Muscle of arm (tissue), 14 donors: ENCODE results near the gene GSN. TPM values are rescaled to one million over a fixed set of nuclear protein-coding genes. Genes with fewer than 3 reads are reported as not detected.

Experiments used
- DNase-seq: peaks from one replicate; pipeline ENCODE4 v3.0.0-alpha.2; 2013
- long read RNA-seq, 11 donors: transcript quantifications; one replicate each; lab custom pipeline, GENCODE V29; 2026
- polyA plus RNA-seq, 12 donors: library from polyadenylated mRNA; unstranded; fragments of 120-200 nt; gene quantifications; one replicate each; pipeline ENCODE4 v1.2.1, GENCODE V29; 2013; ENCODE audit not compliant: insufficient read length in 12 of 12

GSN gene
- polyA plus RNA-seq = 100 to 1,000 TPM; 210 to 597 (median 263) TPM
- long read RNA-seq, donor 1, transcript GSN-211 (3 exons, 680 nt) = minor isoform, 7 of 51 reads
- long read RNA-seq, donor 1, transcript GSN-204 (17 exons, 2,657 nt) = major isoform, 14 of 51 reads
- long read RNA-seq, donor 1, partial matches to known transcripts = 13 of 51 reads
- long read RNA-seq, donor 1, other reads (novel, unspliced or antisense) = 15 of 51 reads
- long read RNA-seq, donor 2, transcript GSN-206 (17 exons, 2,311 nt) = minor isoform, 10 of 134 reads
- long read RNA-seq, donor 2, transcript GSN-204 (17 exons, 2,657 nt) = major isoform, 70 of 134 reads
- long read RNA-seq, donor 2, partial matches to known transcripts = 34 of 134 reads
- long read RNA-seq, donor 2, other reads (novel, unspliced or antisense) = 10 of 134 reads
- long read RNA-seq, donor 3, transcript GSN-206 (17 exons, 2,311 nt) = minor isoform, 5 of 79 reads
- long read RNA-seq, donor 3, transcript GSN-204 (17 exons, 2,657 nt) = major isoform, 25 of 79 reads
- long read RNA-seq, donor 3, partial matches to known transcripts = 24 of 79 reads
- long read RNA-seq, donor 3, other reads (novel, unspliced or antisense) = 22 of 79 reads
- long read RNA-seq, donor 4, transcript GSN-204 (17 exons, 2,657 nt) = major isoform, 25 of 132 reads
- long read RNA-seq, donor 4, partial matches to known transcripts = 101 of 132 reads
- long read RNA-seq, donor 4, other reads (novel, unspliced or antisense) = 0 of 132 reads
- long read RNA-seq, donor 5 = 0 reads
- long read RNA-seq, donor 6, transcript GSN-206 (17 exons, 2,311 nt) = minor isoform, 6 of 88 reads
- long read RNA-seq, donor 6, transcript GSN-204 (17 exons, 2,657 nt) = major isoform, 31 of 88 reads
- long read RNA-seq, donor 6, partial matches to known transcripts = 37 of 88 reads
- long read RNA-seq, donor 6, other reads (novel, unspliced or antisense) = 6 of 88 reads
- long read RNA-seq, donor 7, transcript GSN-204 (17 exons, 2,657 nt) = major isoform, 20 of 112 reads
- long read RNA-seq, donor 7, partial matches to known transcripts = 79 of 112 reads
- long read RNA-seq, donor 7, other reads (novel, unspliced or antisense) = 6 of 112 reads
- long read RNA-seq, donor 8, full-length matches to known transcripts = 59 of 158 reads
- long read RNA-seq, donor 8, partial matches to known transcripts = 92 of 158 reads
- long read RNA-seq, donor 8, other reads (novel, unspliced or antisense) = 7 of 158 reads
- long read RNA-seq, donor 9, transcript GSN-204 (17 exons, 2,657 nt) = major isoform, 28 of 110 reads
- long read RNA-seq, donor 9, partial matches to known transcripts = 62 of 110 reads
- long read RNA-seq, donor 9, other reads (novel, unspliced or antisense) = 10 of 110 reads
- long read RNA-seq, donor 10, transcript GSN-204 (17 exons, 2,657 nt) = major isoform, 46 of 151 reads
- long read RNA-seq, donor 10, transcript GSN-206 (17 exons, 2,311 nt) = minor isoform, 5 of 151 reads
- long read RNA-seq, donor 10, partial matches to known transcripts = 64 of 151 reads
- long read RNA-seq, donor 10, other reads (novel, unspliced or antisense) = 32 of 151 reads
- long read RNA-seq, donor 11, transcript GSN-204 (17 exons, 2,657 nt) = major isoform, 52 of 286 reads
- long read RNA-seq, donor 11, partial matches to known transcripts = 210 of 286 reads
- long read RNA-seq, donor 11, other reads (novel, unspliced or antisense) = 15 of 286 reads

DNA sequence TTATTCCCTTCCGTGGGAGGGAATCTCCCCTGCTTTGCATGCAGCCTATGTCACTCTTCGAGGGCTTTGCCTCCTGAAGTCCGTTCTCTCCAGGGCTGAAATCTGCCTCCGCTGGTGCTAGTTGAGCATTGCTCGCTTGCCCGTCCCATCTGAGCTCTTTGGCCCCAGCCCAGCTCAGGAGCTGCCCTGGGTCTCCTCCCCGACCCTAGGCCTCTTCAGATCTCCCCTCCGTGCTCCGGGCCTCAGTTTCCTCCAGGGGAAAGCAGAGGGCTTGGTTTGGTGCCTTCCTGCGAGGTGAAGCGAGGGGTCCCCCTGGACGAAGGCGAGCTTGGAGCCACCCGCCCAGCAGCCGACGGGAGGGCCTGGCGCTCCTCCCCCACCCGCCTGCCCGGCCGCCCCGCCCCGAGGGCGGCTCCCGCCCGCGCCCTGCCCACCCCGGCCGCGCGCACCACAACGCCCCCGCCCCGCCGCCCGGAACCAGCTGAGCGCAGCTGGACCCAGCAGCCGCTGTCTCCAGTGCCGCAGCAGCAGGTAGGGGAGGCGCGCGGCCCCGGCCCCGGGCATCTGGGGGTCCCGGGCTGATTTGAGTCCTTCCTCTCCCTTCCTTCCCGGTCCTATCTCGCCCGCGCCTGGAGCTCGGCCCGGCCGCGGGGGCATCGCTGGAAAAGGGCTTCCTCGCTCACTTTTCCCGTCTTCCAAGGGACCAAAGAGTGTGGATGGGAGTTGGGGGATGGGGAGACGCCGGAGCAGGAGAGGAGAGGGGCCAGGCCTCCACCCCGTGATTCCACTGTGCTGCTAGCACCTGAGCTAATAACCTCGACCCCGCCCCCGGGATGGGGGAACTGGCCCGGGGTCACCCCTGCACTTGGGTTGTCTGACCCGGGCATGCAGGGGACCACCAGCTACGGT lies at the start of gene GSN:
TSS of gene GSN (plus strand) at position 474 of the 909 bp plus-strand sequence. CDS start 33,810 bp downstream, outside the sequence.
- peak; percentile 70 for DNase-seq

DNA sequence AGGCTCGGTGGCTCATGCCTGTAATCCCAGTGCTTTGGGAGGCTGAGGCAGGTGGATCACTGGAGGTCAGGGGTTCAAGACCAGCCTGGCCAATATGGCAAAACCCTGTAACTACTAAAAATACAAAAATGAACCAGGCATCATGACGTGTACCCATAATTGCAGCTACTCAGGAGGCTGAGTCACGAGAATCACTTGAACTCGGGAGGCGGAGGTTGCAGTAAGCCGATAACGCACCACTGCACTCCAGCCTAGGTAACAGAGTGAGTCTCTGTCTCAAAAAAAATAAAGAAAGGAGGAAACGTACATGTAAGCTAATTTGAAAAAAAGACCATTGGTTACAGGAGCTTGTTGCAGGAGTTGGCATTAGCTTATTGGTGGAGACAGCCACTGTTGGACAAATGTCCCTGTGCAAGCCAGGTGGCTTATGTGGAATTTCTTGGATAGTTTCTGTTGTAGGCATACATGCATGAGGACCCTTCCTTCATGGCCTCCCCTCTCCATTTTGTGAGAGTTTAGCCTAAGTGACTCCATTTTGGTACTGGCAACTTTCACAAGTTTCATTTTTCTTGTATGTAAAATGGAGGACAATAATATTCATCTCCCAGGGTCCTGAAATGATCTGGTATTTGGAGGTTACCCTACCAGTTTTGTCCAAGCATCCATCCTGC lies 49.5 kb upstream of the GSN start:
- no peak for DNase-seq

DNA sequence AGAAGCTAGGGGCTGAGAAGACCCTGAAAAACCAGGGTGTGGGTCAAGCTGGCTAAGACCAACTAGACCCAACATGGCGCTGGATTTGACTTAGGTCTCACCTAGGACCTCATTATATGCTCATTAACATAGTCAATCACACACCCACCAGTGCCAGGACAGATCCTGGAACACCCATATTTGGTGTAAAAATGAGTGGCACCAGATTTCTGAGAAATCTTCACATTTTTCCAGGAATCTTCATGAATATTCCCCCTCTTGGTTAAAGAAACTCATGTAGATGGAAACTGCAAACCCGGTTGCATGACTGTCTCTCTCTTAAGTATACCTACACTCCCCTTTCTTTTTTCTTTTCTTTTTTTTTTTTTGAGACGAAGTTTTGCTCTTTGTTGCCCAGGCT lies 48.4 kb upstream of the GSN start:
- DNase-seq = no peak

DNA sequence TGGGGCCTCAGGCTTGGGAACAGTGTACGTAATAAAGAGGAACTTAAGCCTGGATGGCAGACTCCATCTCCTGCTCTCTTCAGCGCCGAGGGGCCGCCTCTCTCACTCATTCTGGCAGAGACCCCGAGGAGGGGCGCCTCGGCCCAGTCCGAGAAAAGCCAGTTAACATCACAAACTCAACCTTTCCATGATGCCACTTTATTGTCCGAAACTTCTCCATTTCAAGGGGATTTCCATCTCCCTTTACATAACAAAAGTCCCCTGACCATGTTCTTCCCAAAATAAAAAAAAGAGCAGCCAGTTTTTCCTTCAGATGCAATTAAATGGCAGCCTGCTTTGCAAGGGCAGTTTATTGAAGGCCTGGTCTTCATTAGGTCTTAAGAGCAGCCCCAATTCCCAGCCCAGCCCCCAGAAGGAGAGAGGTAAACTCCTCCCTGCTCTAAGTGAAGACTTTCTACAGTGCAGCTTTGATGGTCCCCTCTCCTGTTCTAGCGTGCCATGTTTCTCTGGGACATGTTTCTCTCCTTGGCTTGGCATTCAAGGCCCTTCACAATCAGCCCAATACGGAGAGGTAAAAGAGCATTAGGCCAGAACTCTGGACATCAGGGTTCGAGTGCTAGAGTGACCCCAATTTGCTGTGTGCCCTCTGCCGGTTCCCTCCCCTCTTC lies 46.8 kb upstream of the GSN start:
- DNase-seq = peak; percentile 19

DNA sequence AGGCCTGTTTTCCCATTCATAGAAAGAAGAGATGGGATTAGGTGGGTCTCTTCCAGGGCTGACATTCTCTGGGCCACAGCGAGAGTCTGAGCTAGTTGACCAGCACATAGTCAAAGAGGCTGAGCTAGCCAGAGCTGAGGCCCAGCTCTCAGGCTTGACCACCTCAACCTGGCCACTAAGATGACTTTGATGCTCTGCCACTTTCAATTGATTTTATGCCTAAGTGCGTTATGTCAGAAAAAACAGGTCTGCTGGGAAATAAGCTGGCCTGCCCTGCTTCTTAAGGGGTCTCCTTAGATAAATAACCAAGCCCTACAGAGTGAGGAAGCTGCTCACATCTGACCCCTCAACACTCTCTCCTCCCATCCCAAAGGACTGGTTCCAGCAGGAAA lies 46.3 kb upstream of the GSN start:
- no peak for DNase-seq

DNA sequence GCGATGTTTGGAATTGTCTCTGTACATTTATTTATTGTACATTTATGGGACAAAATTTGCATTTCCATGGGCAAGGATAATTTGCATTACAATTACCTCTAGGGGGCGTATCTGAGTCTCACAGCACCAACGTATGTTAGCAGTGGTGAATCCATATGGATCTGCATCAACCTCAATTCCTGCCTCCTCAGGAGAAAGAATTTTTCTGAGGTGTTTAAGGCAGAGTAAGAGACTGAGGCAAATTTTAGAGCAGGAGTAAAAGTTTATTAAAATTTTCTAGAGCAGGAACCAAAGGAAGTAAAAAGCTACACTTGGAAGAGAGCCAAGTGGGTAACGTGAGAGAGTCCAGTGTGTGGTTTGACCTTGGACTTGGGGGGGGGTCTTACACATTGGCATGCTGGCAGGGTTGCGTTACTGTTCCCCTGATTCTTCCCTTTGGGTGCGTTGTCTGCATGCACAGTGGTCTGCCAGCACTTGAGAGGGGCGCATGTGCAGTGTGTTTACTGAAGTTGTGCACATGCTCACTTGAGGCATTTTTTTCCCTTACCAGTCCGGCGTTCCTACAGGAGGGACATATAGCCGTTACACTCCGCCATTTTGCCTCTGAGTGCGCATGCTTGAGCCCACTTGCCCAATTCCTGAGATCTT lies 45.3 kb upstream of the GSN start:
- no peak for DNase-seq

DNA sequence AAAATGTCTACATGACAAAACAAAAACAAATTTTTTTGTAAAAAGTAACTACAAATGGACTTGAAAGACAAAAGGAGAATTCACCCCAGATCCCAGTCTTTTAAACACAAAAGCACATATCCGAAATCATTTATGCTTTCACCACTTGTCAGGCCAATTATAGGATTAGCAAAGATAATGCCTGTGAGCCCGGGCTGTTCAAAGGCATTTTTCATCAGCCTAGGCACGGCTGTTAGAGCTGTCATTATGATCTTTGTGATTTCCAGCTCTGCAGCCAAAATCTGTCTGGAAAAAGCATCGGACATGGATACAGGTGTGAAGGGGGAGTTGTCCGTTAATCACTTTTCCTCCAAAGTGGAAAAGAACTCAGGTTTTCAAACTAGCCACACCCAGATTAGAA lies 42.7 kb upstream of the GSN start:
- DNase-seq = no peak

DNA sequence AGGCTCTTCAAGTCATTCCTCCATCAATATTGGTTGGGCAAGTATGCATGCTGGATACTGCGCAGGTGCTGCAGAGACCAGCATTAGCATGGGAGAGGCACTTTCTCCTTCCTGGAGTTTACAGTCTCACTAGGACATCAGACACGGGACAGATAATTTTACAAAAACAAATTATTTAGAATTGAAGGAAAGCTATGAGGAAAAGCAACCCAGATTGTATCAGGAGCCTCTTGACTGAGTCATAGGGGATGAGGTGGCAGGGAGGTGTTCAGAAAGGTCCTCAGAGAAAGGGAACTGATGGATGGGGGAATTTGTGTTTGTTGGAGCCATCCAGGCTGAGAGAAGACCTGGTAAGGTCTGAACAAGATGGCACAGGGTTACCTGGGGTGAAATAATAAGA lies 41.8 kb upstream of the GSN start:
- no peak for DNase-seq

GRCh38 chr9:121227862-121228261 lies 40.1 kb upstream of the GSN start:
- DNase-seq = no peak

DNA sequence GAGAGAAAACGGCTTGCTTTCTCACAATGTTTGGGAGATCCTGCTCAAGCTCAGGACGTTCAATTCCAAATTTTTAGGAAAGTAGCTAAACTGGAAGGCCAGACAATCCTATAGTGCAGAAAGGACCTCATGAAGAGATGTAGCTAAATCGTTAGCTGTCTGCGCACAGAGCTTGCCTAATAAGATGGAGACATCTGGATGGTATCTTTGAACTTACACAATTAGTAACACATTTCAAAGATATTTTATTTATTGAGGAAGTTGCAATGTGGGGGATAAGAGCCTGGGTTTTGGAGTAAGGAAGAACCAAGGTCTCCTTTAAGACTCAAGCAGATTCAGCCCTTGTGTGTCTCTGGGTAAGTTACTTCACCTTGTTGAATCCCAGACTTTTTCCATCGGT lies 37.7 kb upstream of the GSN start:
- DNase-seq = no peak

DNA sequence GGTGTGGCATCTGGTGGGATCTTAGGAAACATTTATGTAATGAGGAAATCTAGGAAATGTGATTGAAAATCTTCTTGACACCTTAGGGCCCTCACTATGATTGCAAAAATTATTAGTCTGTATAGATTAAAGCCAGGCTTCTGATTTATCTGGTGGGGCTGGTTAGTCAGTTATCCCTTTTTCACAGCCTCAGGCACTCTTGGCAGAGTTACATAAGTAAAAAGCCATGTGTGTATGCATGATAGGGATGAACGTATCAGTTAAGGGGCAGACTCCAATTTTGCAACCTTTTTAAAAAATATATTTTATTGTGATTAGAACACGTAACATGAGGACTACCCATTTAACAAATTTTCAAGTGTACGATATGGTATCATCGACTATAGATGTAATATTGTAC lies 35.7 kb upstream of the GSN start:
- no peak for DNase-seq

DNA sequence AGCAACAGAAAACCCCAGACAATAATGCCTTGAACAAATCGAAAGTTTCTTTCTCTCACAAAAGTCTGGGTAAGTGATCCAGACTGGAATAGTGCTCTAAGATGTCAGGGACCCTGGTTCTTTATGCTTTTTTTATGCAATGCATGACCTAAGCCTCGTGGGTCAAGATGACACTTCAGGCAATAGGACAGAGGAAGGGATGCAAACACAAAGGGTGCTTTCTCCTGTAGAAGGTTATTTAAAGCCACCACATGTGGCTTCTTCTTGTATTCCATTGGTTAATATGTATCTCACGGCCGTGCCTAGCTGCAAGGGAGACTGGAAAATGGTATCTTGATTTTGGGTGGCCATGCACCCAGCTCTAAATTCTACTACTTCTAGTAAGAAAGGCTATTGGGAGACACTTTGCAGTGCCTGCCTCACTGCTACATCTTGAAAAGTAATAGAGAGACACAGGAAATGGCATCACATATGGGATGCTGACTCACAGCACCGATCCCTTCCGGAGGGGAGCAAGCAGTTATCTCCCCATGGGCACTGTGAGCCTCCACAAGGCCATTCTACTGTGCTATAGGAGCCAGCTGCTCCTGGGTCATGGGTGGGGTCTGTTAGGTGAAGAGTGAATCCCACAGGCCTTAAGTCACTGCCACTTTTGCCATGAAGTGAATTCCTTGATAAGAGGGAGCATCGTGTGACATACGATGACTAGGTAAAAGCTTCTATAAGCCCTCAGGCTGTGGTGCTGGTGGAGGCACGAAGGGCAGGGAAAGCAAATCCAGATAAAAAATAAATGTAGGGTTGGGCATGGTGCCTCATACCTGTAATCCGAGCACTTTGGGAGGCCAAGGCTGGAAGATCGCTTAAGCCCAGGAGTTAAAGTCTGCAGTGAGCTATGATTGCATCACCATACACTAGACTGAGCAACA lies 33.8 kb upstream of the GSN start:
- DNase-seq = no peak

- DNase-seq = no peak
These were observed 33.2 kb upstream of the GSN start for GRCh38 chr9:121234832-121235161.

GRCh38 chr9:121235512-121235911 lies 32.5 kb upstream of the GSN start:
- no peak for DNase-seq

DNA sequence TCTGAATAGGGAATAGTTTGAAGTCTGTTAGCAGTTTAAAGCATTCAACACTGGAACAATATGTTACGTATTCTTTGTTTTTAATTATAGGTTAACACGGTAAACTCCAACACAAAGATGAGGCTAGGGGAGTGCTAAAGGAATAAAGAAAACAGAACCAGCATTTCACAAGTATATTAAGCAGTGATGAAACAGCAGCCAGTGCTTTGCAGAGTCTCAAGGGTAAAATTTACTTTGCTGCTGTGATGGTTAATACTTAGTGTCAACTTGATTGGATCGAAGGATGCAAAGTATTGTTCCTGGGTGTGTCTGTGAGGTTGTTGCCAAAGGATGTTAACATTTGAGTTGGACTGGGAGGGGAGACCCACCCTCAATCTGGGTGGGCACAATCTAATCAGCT lies 30.0 kb upstream of the GSN start:
- DNase-seq = no peak

GRCh38 chr9:121239071-121239470 lies 28.9 kb upstream of the GSN start:
- no peak for DNase-seq

- no peak for DNase-seq
These were observed 28.1 kb upstream of the GSN start for GRCh38 chr9:121239851-121240250.
